ENCODE measurements around the gene ZNF407. TPM values are rescaled to one million over a fixed set of nuclear protein-coding genes. Genes with fewer than 3 reads are reported as not detected.

Gene ZNF407
- total and polyA plus RNA-seq, 2 experiments from 2014 or later, result 2.1 to 10.4 TPM

GRCh38 chr18:74589811-74590210 is 7.9 kb upstream of the ZNF407 start:
- Mint-ChIP-seq H3K27ac (no peak overlapping the region), H3K36me3 (ENCODE audit: low read depth) (peaks cover 15% of the 10 kb centered on the region; the same call in 2 of the 3 replicates), H3K27me3 (ENCODE audit: insufficient read depth, low read depth, poor library complexity) (no peaks in the 10 kb centered on the region), H3K4me1 (no peaks in the 10 kb centered on the region; the same call in 2 of the 3 replicates), H3K4me3 (no peak overlapping the region), H3K9me3 (no peaks in the 10 kb centered on the region; the same call in 2 of the 3 replicates)
- no peak for TF ChIP-seq EZH2phosphoT487 (IDR thresholded peaks at IDR 0.05; ENCODE audit: unreplicated experiment)
- no peak for TF ChIP-seq ETS1 (IDR thresholded peaks at IDR 0.05)
- no peak for TF ChIP-seq ZNF462 (CRISPR knock-in tag; IDR thresholded peaks at IDR 0.05)
- TF ChIP-seq STAT1 (IDR thresholded peaks at IDR 0.05; ENCODE audit: unreplicated experiment), result no peak
- TF ChIP-seq NANOG (IDR thresholded peaks at IDR 0.05; ENCODE audit: borderline replicate concordance), result no peak
- no peak for TF ChIP-seq EZH2 (IDR thresholded peaks at IDR 0.05; ENCODE audit: low read depth, unreplicated experiment)
- no peak for TF ChIP-seq POLR2AphosphoS5 (IDR thresholded peaks at IDR 0.05; ENCODE audit: low read depth)
- no peak for TF ChIP-seq JUNB (IDR thresholded peaks at IDR 0.05; ENCODE audit: unreplicated experiment)
- no peak for TF ChIP-seq CTCF (conservative IDR thresholded peaks at IDR 0.05; ENCODE audit: low read depth in 2 of 2)
- TF ChIP-seq ZNF114 (CRISPR knock-in tag; IDR thresholded peaks at IDR 0.05), result no peak
- TF ChIP-seq REST (IDR thresholded peaks at IDR 0.05; ENCODE audit: unreplicated experiment), result no peak
- no peak for TF ChIP-seq CREB1 (CRISPR knock-in tag; IDR thresholded peaks at IDR 0.05; ENCODE audit: low read depth)
- TF ChIP-seq ZNF331 (CRISPR knock-in tag; IDR thresholded peaks at IDR 0.05; ENCODE audit: low read depth), result no peak
- Histone ChIP-seq H3K36me3 (ENCODE audit: insufficient read depth) (no peaks in the 10 kb centered on the region), H3K4me3 (no peak overlapping the region), H3K27ac (ENCODE audit: low read depth) (no peak overlapping the region), H3K79me2 (replicated peaks; ENCODE audit: insufficient read depth) (no peaks in the 10 kb centered on the region), H3K4me2 (no peak overlapping the region), H3K27me3 (ENCODE audit: insufficient read depth) (peaks cover 18% of the 10 kb centered on the region; the same call in 1 of the 2 replicates), H3K9me2 (ENCODE audit: insufficient read depth) (no peaks in the 10 kb centered on the region), H3F3A (replicated peaks; ENCODE audit: low read depth) (no peaks in the 10 kb centered on the region), H2AFZ (no peak overlapping the region), H4K20me1 (replicated peaks; ENCODE audit: insufficient read depth) (no peaks in the 10 kb centered on the region; the same call in 1 of the 2 replicates), H3K4me1 (ENCODE audit: insufficient read depth) (no peaks in the 10 kb centered on the region)
- no peak for DNase-seq (ENCODE audit: low spot score)
- no peak for ATAC-seq
